ENCODE results near the gene MT1B.
A peak's percentile ranks its signal among the peaks of the same experiment; 100 is the strongest.

- TF ChIP-seq POLR2AphosphoS5 (IDR thresholded peaks at IDR 0.05) = peak in 2 of 3 donors; percentile 50 to 55
- TF ChIP-seq CTCF (IDR thresholded peaks at IDR 0.05) = no peak
These were observed 45.1 kb upstream of the MT1B start for GRCh38 chr16:56606476-56607108.
